ENCODE results near the gene BNIPL. TPM values are rescaled to one million over a fixed set of nuclear protein-coding genes. Genes with fewer than 3 reads are reported as not detected.

BNIPL gene
- total and polyA plus RNA-seq, 2 experiments from 2014 or later, result 0.65 to 0.66 TPM

DNA sequence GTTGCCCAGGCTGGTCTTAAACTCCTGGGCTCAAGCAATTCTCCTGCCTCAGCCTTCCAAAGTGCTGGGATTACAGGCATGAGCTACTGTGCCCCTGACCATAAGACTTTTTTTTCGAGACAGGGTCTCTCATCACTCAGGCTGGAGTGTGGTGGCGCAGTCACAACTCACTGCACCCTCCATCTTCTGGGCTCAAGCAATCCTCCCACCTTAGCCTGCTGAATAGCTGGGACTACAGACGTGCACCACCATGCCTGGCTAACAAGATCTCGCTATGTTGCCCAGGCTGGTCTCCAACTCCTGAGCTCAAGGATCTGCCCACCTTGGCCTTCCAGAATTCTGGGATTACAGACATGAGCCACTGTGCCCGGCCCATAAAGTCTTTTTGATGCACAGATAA, 13.1 kb downstream of the BNIPL start:
- peaks cover 18% of the 10 kb centered on the region for H3K4me1 ChIP-seq (ENCODE audit: low read depth)
- no peak overlapping the region for H3K4me3 ChIP-seq
- H3K9me3 ChIP-seq (ENCODE audit: low read depth), result no peaks in the 10 kb centered on the region
- no peaks in the 10 kb centered on the region for H3K27me3 ChIP-seq
- TF ChIP-seq, protein P1, sequence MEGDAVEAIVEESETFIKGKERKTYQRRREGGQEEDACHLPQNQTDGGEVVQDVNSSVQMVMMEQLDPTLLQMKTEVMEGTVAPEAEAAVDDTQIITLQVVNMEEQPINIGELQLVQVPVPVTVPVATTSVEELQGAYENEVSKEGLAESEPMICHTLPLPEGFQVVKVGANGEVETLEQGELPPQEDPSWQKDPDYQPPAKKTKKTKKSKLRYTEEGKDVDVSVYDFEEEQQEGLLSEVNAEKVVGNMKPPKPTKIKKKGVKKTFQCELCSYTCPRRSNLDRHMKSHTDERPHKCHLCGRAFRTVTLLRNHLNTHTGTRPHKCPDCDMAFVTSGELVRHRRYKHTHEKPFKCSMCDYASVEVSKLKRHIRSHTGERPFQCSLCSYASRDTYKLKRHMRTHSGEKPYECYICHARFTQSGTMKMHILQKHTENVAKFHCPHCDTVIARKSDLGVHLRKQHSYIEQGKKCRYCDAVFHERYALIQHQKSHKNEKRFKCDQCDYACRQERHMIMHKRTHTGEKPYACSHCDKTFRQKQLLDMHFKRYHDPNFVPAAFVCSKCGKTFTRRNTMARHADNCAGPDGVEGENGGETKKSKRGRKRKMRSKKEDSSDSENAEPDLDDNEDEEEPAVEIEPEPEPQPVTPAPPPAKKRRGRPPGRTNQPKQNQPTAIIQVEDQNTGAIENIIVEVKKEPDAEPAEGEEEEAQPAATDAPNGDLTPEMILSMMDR (IDR thresholded peaks at IDR 0.05; ENCODE audit: low read depth, low read length), result no peak
- H3K36me3 ChIP-seq, result peaks cover 15% of the 10 kb centered on the region
- no peak for DNase-seq (ENCODE audit: low read depth in 1 of 2, low spot score in 1 of 2)
- H3K27ac ChIP-seq, result peak overlapping the region; percentile 42

- no peak overlapping the region for H3K4me3 ChIP-seq
- no peaks in the 10 kb centered on the region for H3K9me3 ChIP-seq (ENCODE audit: low read depth)
- TF ChIP-seq, protein P1 (IDR thresholded peaks at IDR 0.05; ENCODE audit: low read depth, low read length), result no peak
- no peaks in the 10 kb centered on the region for H3K27me3 ChIP-seq
- H3K27ac ChIP-seq, result peak overlapping the region; percentile 42
- peaks cover 22% of the 10 kb centered on the region for H3K36me3 ChIP-seq
- no peak for DNase-seq (ENCODE audit: low read depth in 1 of 2, low spot score in 1 of 2)
- H3K4me1 ChIP-seq (ENCODE audit: low read depth), result peaks cover 18% of the 10 kb centered on the region
Measured at GRCh38 chr1:151050051-151050688, 13.8 kb downstream of the BNIPL start.

DNA sequence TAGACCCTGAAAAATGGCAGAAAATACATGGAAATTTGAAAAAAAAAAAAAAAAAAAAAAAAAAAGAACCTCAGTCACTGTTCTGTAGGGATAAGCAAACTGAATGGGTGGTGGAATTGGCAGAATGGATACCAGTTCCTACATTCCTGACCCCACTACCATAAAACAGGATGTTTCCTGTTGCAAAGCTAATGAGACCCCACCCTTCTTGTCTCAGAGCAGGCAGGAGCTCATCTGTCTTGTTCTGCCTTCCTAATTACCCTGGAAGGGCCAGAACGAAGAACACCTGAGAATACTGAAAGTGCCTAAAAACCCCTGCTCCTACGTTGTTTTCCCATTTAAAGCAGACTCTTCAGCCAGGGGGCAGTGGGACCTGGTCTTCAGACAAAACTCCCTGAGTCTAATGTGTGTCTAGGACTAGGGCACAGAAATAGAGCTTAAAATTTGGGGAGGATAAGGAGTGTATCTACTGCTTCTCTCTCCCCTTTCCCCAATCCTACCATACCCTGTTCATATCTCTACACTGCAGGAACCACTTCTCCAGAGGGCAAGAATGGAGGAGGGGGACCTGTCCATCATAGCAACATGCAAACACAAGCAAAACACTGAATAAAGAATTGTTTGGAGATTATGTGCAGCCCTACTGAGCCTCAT, 15.1 kb downstream of the BNIPL start:
- H3K9me3 ChIP-seq (ENCODE audit: low read depth), result no peaks in the 10 kb centered on the region
- TF ChIP-seq, protein P1 (IDR thresholded peaks at IDR 0.05; ENCODE audit: low read depth, low read length), result no peak
- no peak for DNase-seq (ENCODE audit: low read depth in 1 of 2, low spot score in 1 of 2)
- H3K36me3 ChIP-seq, result peaks cover 27% of the 10 kb centered on the region
- peak overlapping the region; percentile 59 for H3K27ac ChIP-seq
- H3K4me1 ChIP-seq (ENCODE audit: low read depth), result peaks cover 18% of the 10 kb centered on the region
- no peaks in the 10 kb centered on the region for H3K27me3 ChIP-seq
- no peak overlapping the region for H3K4me3 ChIP-seq

GRCh38 chr1:151054971-151055547, 18.7 kb downstream of the BNIPL start:
- Histone ChIP-seq H3K27me3 (no peaks in the 10 kb centered on the region), H3K27ac (peak overlapping the region; percentile 16), H3K9me3 (ENCODE audit: low read depth) (no peaks in the 10 kb centered on the region), H3K4me1 (ENCODE audit: low read depth) (peaks cover 13% of the 10 kb centered on the region), H3K4me3 (no peak overlapping the region), H3K36me3 (peaks cover 27% of the 10 kb centered on the region)
- DNase-seq (ENCODE audit: low read depth in 1 of 2, low spot score in 1 of 2), result no peak
- TF ChIP-seq, protein P1 (IDR thresholded peaks at IDR 0.05; ENCODE audit: low read depth, low read length), result no peak

DNA sequence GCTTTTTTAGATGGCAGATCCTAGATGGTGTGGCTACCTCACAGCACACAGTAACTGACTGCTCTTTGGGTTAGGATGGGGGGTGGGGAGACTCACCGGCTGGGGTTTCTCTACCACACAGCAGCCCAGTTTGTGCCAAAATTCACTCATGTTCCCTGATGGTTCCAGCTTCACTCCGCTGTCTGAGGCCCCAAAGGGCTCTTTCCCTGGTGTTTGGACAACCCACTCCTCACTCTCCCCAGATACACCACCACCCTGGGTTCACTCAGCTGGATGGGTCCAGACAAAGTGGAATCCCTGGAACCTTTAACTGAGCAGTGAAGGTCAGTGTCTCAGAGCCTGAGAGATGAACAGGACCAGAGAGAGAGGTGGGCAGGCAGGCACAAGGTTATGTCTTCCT, 19.2 kb downstream of the BNIPL start:
- Histone ChIP-seq H3K4me3 (no peak overlapping the region), H3K4me1 (ENCODE audit: low read depth) (peaks cover 9% of the 10 kb centered on the region), H3K27me3 (no peaks in the 10 kb centered on the region), H3K27ac (peak overlapping the region; percentile 16), H3K9me3 (ENCODE audit: low read depth) (no peaks in the 10 kb centered on the region), H3K36me3 (peaks cover 27% of the 10 kb centered on the region)
- TF ChIP-seq, protein P1 (IDR thresholded peaks at IDR 0.05; ENCODE audit: low read depth, low read length), result no peak
- DNase-seq (ENCODE audit: low read depth in 1 of 2, low spot score in 1 of 2), result no peak
